KG1 (cell line): ENCODE data around the gene MDGA2.
"Not testable (repeated sequence)": the region's sequence is repeated elsewhere in the genome, so short reads cannot be mapped to it uniquely, and the experiment has no call there.

Experiments
- DNase-seq: peaks from one replicate; lab custom pipeline; 2025; lab: John Stamatoyannopoulos, UW

The MDGA2 gene

DNA sequence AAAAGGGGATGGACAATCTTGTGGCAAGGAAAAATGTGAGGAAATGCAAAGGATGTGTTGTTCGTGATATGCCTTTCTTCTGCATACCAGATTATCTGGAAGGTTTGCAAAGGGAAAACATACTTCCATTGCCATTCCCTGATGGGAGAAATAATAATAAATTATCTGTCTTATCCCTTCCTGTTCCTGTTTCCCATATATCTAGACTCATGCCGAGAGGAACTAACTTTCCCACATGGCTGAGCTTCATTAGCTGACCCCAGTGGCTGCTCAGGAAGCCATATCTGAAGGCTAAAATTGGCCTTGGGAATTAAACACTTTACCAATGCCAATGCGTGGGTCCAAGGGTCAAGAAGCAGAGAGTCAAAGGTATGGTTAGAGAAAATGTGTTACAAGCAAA, 439.8 kb downstream of the MDGA2 start:
- no peak for DNase-seq

DNA sequence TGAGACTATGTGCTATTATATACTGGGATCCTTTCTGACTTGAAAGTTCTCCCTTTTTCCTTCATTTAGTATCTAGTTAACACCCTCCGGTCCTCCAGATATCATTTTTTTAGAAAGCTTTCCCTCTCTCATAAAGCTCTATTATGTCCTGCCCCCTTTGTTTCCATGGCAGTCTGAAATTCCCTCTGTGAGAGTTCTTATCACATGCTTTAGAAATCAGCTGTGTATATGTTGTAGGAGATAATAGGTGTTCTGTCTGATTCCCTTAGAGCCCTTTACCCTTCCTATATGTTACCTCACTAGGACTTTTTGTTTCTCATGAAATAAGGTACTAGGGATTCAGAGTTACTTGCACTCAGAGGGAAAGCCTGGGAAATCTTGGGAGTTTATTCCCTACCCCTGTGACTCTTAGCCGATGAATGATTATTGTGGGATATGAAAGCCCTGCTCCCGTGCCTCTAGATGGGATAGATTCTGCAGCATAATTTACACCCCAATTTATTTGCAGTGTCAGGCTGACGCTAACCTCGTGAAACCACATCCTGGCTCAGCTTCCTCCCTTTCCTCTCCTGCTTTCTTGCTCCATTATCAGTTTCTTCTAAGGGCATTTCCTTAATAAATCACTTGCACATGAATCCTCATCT, 448.4 kb downstream of the MDGA2 start:
- peak; percentile 75 for DNase-seq

DNA sequence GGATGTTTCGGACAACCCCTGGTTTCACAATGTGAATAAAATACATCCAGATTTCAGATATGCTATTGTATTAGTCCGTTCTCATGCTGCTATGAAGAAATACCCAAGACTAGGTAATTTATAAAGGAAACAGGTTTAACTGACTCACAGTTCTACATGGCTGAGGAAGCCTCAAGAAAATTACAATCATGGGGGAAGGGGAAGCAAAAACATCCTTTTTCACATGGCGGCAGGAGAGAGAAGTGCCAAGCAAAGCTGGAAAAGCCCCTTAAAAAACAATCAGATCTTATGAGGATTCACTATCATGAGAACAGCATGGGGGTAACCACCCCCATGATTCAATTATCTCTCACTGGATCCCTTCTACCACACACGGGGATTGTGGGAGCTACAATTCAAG, 451.7 kb downstream of the MDGA2 start:
- peak; percentile 53 for DNase-seq

DNA sequence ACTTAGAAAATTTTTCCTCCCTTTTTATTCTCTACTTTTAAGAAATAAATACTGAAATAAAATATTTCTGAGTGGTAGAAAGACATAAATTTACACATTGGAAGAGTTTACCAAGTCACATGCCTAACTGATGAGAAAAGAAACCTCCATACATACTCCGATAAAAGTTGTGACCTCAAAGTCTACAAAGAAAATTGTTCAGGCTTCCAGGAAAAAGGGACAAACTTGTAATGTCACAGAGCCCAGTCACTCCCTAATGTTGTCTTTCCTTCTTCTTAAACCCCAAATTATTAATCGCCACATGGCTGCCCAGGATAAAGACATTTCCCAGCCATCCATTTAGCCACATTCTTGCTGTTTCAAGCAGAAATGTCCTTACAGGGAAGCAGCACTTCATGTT, 455.3 kb downstream of the MDGA2 start:
- peak; percentile 17 for DNase-seq

DNA sequence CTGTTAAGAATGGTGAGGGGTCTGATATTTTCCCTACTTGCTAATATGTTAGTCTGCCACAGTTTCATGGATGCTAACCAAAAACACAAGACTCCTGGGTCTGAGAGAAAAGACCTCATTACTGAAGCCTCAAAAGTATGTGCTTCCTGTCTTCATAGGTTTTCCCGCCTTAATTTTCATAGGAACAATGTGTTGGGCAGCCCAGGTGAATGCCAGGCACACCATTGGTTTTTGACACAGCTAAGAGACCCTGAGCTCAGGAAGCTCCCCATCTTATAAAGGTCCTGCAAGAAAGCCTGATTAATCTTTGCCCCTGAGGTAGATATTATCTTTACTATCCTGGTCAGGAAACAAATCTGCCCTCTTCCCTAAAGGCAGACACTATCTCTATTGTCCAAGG, 464.1 kb downstream of the MDGA2 start:
- no peak for DNase-seq

DNA sequence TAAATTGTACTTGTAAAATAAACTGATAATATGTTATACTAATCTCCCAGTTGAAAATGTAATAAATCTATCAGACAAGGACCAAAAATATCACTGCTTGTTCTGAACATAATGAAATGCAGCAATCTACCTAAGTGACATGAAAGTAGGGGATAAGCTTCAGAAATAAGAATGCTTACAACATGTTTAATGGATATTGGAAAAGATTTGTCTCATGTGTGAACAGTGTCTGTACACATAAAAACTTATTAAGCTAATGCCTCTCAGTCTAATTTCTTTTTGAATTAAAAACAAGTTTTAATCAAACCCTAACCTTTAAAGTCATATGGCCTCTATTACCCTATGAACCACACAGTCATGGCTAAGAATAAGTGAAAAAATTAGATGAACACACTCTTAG, 465.3 kb downstream of the MDGA2 start:
- no peak for DNase-seq

DNA sequence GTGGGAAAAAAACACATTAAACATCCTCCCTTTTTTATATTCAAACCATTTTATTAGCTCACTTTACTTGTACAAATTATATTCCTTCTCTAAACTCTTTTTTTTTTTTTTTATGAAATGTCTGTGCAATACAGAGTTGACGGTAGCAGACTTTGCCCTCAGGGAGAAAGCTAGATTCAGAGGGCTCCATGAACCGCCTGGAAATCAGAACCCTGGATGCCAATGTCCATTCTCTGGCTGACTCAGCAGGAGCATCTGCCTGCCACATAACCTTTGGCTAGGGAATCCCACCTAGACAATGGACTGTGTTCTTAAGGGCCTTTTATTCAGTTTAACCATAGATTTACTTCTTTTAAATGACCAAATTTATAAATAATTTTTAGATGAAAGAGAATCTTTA, 467.0 kb downstream of the MDGA2 start:
- no peak for DNase-seq

DNA sequence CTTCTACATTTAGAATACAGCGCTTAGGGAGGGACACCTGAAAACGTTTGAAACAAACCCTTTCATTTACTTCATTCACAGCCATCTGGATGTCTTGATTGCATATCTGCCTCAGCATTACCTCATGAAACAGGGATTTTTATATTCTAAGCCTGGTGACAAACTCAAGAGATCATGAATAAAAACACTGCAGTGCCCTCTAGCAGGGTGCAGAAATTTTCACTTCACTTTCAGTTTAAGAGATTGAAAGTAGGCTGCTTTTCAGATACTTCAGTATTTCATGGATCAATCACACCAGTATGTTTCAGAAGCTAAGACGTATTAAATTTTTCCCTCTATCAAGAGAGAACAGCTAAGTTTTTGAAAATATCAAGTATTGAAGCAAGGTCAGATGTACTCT, 467.8 kb downstream of the MDGA2 start:
- DNase-seq, result no peak

DNA sequence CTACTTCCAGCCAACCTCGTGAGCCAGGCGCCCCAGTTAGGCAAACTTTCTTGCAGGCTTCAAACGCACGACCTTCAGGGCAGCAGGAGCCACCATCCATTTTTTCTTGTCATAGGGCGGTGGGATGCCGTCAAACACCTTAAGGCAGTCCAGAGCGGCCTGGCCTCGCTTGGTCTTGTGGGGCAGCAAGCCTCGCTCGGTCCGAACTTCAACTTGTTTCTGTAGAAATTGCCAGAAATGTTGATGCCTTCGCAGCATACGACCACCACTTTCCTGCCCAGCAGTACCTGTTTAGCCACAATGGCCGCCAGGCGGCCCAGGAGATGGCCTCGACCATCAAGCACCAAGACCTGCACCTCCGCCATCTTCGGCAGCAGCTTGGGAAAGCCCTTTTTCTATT, 474.7 kb downstream of the MDGA2 start:
- DNase-seq, result no peak

DNA sequence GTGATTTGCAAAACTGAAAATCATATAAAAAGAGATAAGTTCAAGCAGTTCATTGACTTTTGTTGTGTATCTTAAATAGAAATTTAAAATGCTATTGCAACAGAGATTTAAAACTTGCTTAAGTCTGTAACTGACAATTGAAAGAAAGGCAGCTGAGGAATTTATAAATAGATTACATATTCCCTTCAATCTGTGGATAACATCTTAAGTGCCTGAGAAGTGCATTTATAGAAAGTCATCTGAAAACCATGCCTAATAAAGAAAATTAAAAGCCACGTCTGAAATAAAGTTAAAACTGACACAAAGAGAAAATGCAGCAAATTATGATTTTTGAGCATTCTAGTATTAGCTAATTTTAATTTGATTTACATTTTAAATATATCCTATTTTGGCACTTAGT, 479.8 kb downstream of the MDGA2 start:
- DNase-seq, result no peak

DNA sequence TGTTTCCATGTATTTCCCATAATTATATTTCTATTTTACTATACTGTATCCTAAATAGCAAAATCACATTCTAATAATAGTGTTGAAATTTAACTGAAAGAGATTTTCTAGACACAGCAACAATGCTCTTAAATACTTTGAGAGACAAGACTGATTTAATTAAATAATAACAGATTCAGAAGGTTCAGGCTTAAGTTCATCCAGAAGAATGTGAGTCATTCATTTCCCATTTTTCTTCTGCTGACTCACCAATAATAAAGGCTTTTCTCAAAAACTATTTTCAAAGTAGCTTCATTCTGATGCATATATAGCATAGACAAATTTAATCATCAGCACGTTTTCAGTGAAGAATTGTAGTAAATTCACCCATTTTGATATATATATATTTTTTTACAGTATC, 481.4 kb downstream of the MDGA2 start:
- DNase-seq, result no peak

DNA sequence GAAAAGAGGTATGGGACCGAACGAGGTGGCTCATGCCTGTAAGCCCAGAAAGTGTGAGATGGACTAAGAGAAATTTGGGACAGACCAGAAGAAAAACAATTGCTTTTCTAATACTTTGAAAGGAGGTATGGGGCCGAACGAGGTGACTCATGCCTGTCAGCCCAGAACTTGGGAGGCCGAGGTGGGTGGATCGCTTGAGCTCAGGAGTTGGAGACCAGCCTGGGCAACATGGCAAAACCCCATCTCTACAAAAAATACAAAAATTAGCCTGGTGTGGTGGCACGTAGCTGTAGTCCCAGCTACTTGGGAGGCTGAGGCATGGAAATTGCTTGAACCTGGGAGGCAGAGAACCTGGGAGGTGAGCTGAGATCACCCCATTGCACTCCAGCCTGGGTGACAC, 483.2 kb downstream of the MDGA2 start:
- not testable (repeated sequence) for DNase-seq

DNA sequence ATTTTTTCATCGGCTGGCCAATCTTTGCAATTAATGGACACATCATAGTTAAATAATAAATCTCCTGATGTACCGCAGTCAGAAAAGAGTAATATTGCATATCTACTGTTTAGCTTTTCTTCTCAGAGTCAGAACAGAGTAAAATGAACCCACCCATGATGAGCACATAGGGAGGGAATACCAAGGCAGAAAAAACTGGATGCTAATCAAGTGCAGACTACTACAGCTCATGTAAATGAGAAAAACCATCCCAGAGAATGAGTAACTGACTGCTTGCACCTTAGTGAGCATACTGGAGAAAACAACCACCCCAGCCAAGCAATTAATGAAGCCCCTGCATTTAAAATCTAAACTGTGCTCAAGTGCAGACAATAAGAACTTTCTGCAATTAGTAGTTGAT, 483.7 kb downstream of the MDGA2 start:
- DNase-seq, result no peak

DNA sequence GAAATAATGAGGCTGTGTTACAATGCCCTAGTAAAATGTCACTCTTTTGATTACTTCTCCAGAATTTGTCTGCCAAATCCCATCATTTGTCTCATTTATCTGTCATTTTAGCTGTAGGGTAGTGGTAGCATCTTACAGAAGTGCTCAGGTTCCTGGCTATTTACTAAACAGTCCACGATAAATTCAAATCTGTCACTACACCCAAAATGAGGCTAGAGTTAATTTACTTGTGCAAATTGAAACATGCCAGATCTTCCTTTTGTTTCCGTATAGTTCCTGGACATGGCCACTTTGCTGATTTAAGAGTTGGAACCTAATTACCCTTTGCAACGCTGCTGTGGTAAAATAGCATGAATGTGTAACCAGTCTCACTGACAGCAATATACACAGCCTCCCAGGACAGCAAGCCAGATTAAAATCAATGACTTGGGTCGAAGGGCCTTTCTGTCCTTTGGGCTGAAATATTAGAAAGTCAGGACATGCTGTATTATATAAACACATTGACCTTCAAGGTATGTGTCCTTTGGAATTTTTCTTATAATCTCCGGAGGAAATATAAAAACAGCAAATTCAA, 485.4 kb downstream of the MDGA2 start:
- DNase-seq, result no peak

DNA sequence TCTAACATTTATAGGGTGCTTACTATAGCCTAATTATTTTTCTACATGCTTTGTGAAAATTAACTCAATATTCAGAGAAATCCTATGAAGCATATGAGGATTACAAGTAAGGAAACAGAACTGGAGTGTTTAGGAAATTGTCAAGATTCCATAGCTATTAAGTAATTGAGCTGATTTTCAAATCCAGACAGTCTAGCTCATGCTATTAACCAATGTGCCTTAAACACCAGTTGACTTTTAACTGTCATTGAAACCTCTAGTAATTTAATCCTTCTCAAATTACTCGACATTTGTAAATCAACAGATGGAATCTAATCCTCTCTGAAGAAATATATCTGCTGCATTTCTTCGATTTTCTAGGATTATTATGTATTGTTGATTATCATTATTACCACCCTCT, 488.9 kb downstream of the MDGA2 start:
- DNase-seq, result no peak

DNA sequence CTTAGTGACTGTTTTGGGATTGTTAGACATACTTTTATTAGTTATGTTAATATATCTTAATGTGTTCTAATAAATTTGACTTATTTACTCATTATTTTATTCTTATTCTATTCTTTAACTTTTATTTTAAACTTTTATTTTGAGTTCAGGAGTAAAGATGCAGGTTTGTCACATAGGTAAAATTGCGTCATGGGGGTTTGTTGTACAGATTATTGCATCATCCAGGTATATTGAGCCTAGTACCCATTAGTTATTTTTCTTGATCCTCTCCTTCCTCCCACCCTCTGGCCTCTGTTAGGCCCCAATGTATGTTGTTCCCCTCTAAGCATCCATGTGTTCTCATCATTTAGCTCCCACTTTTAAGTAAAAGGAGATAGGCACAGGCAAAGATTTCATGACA, 495.5 kb downstream of the MDGA2 start:
- no peak for DNase-seq

DNA sequence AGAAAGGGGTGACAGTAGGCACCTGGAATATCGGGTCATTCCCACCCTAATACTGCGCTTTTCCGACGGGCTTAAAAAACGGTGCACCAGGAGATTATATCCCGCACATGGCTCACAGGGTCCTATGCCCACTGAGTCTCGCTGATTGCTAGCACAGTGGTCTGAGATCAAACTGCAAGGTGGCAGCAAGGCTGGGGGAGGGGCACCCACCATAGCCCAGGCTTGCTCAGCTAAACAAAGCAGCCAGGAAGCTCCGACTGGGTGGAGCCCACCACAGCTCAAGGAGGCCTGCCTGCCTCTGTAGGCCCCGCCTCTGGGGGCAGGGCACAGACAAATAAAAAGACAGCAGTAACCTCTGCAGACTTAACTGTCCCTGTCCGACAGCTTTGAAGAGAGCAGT, 503.5 kb downstream of the MDGA2 start:
- DNase-seq, result not testable (repeated sequence)

DNA sequence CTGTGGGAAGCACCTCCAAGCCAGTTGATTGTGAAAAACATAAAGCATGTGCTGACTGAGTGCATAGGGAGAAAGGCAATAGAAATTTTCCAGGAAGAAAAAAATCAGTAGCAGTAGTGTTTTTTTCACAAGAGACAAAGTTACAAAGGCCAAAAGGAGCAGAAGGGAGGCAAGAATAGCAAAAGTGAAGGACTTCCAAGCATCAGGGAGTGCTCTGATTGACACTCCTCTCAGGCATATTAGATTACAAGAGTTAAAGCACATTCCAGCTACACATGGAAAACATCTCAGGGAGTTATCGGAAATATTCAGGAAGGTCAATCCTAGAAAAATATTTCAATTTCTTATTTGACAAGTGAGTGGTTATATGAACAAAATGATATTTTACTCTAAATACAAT, 508.0 kb downstream of the MDGA2 start:
- no peak for DNase-seq

DNA sequence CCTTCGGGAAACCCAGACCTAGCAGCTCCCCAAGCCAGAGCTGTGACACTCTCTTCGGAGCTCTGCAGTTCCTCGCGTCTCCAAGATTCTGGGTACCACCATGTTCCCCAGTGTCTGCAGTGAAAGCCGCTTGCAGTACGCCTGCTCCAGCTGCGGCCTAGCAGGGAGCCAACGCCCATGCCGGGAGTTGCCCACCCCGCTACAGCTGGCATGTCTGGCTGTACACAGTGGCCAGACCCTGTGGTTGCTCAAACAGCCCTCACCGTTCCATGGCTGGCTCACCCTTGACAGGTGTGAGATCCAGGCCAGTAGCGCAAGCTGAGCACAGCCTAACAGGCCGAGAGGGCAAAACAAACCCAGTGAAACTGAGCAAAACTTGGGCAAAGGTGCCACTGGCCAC, 520.0 kb downstream of the MDGA2 start:
- no peak for DNase-seq

DNA sequence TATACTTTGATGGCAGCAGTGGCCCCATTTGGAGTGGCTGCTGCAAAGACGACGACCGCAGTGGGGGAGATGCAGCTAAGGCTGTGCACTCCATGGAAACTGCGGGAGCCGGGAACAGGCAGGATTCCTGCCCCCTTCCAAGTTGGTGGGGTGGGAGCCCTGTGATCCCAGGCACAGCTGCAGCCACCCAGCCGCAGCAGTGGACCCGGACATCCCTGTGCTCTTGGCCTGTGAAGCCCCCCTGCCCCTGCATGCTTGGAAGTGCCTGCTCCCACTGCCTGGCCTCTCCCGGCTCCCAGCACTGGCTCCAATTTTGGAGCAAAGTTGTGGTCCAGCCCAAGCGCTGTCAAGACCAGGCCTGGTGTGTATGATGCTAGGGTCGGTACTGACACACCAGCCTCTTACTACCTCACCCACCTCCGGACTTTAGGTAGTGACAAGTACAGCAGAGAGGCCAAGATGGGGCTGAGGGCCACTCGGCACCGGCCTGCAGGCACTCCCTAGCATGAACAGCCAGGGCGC, 521.1 kb downstream of the MDGA2 start:
- DNase-seq, result no peak

DNA sequence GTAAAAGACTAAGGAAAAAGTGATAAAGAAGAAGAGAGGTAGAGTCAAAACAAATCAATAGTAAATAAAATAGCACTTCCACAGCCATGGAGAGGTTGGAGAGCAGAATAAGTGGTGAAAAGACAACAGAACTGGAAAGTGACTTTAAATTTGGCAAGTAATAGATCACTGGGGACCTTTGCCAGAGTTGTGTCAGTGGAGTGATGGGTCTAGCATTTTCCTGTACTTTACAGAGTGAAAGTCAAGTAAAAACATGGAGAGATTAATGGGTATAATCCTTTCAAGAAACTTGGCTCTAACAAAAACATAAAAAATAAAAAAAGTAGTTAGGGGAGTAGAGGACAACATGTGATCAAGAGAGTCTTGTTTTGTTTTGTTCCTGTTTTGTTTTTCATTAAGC, 521.7 kb downstream of the MDGA2 start:
- no peak for DNase-seq

DNA sequence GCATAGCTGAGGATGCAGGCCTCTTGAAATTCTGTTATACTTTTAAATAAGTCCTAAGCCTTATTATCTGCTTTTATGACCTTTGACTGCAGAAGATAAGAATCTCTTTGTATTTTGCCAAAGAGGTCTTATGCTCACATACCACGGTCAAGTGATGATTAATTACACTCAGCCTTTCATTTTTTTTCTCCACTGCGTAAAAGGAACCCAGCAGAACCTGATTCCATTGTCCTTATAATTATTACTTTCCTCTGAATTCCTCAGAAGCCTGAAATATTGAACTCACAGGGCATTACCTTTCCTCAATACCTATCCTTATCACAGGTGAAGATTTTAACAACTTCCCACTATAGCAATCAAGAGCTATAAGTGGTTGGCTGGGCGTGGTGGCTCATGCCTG, 525.1 kb downstream of the MDGA2 start:
- no peak for DNase-seq

DNA sequence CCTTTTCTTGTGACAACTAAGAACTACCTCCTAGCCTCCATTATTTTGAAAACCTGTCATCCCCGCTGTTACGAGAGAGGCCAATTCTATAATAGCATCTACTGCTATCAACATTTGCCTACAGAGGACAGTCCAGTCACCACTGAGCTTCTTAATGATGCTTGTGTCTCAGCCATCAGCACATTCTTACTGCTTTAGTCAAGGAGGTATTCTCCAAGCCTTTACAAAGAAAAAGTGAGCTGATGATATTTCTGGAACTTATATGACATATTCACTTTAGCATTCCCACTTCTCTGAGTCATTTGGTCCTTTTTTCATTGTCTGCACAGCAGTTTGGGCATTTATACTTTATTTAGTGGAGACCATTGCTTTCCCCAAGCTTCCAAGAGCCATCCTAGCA, 526.1 kb downstream of the MDGA2 start:
- no peak for DNase-seq

DNA sequence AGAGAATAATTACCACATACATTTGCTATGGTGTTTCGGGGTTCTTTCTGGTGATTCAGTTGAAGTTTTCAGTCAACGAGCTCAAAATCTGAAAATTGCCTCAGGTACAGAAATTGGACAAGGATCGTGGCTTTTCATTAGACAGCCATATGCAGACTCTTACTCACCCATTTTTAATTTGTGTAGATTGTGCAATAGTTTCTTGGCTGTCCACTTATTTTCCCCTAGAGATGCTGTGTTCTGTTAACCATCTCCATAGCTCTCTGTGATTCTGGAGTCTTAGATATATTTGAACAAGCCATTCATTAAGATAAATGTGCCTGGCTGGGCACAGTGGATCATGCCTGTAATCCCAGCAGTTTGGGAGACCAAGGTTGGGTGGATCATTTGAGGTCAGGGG, 526.7 kb downstream of the MDGA2 start:
- DNase-seq, result no peak
